ENCODE measurements around the gene MYL5.

GRCh38 chr4:630656-631055 lies 43.7 kb upstream of the MYL5 start:
- TF ChIP-seq, protein P1, sequence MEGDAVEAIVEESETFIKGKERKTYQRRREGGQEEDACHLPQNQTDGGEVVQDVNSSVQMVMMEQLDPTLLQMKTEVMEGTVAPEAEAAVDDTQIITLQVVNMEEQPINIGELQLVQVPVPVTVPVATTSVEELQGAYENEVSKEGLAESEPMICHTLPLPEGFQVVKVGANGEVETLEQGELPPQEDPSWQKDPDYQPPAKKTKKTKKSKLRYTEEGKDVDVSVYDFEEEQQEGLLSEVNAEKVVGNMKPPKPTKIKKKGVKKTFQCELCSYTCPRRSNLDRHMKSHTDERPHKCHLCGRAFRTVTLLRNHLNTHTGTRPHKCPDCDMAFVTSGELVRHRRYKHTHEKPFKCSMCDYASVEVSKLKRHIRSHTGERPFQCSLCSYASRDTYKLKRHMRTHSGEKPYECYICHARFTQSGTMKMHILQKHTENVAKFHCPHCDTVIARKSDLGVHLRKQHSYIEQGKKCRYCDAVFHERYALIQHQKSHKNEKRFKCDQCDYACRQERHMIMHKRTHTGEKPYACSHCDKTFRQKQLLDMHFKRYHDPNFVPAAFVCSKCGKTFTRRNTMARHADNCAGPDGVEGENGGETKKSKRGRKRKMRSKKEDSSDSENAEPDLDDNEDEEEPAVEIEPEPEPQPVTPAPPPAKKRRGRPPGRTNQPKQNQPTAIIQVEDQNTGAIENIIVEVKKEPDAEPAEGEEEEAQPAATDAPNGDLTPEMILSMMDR (IDR thresholded peaks at IDR 0.05; ENCODE audit: low read depth, low read length): no peak
- no peak for TF ChIP-seq POLR2A (IDR thresholded peaks at IDR 0.05; ENCODE audit: extremely low read depth, insufficient read length)
